ENCODE measurements around the gene KLF3.

DNA sequence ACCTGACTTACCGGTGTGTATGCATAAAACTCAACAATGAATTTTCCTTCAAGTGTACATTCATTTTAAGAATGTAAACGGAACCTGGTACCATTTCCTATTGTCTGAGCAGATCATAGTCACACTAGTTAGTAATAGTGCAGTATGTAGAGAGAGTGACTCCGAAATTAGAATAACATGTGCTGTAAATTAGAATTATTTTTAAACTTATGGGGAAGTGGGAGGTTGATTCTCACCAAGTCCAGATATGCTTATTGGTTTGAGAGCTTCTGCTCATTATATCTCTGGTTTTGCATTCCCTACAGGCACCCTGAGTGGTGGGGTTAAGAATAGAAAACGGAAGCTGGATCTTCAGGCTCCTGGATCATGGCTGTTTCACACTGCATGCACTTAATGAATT, 39.6 kb downstream of the KLF3 start:
- no peak for TF ChIP-seq POU5F1 (IDR thresholded peaks at IDR 0.05; ENCODE audit: low read depth, low read length)
- TF ChIP-seq, protein P1, sequence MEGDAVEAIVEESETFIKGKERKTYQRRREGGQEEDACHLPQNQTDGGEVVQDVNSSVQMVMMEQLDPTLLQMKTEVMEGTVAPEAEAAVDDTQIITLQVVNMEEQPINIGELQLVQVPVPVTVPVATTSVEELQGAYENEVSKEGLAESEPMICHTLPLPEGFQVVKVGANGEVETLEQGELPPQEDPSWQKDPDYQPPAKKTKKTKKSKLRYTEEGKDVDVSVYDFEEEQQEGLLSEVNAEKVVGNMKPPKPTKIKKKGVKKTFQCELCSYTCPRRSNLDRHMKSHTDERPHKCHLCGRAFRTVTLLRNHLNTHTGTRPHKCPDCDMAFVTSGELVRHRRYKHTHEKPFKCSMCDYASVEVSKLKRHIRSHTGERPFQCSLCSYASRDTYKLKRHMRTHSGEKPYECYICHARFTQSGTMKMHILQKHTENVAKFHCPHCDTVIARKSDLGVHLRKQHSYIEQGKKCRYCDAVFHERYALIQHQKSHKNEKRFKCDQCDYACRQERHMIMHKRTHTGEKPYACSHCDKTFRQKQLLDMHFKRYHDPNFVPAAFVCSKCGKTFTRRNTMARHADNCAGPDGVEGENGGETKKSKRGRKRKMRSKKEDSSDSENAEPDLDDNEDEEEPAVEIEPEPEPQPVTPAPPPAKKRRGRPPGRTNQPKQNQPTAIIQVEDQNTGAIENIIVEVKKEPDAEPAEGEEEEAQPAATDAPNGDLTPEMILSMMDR (IDR thresholded peaks at IDR 0.05; ENCODE audit: control extremely low read depth in 1 of 3, insufficient read depth in 1 of 3, low read depth in 1 of 3, low read length in 3 of 3) = no peak
- no peak for TF ChIP-seq JUN (IDR thresholded peaks at IDR 0.05; ENCODE audit: low read depth, low read length)
- TF ChIP-seq GABPA (IDR thresholded peaks at IDR 0.05; ENCODE audit: borderline replicate concordance, insufficient read depth, low read length) = no peak
- TF ChIP-seq JUND (IDR thresholded peaks at IDR 0.05; ENCODE audit: low read length) = no peak
- TF ChIP-seq TEAD4 (IDR thresholded peaks at IDR 0.05; ENCODE audit: low read depth, low read length) = no peak
- no peak for TF ChIP-seq POLR2A (IDR thresholded peaks at IDR 0.05; ENCODE audit: control extremely low read depth in 1 of 2, low read depth in 2 of 2, low read length in 2 of 2)
- TF ChIP-seq RNF2 (IDR thresholded peaks at IDR 0.05; ENCODE audit: borderline replicate concordance, low read depth, low read length, missing control alignments, poor library complexity, severe bottlenecking) = no peak
- no peak for TF ChIP-seq SIN3A (conservative IDR thresholded peaks at IDR 0.05 in 1 of 2, IDR thresholded peaks at IDR 0.05 in 1 of 2; ENCODE audit: low read depth in 1 of 2, low read length in 2 of 2)
- TF ChIP-seq RFX5 (IDR thresholded peaks at IDR 0.05; ENCODE audit: borderline replicate concordance, low read depth, low read length) = no peak
